Small intestine (tissue), 7 donors: ENCODE results near the gene RRBP1. TPM values are rescaled to one million over a fixed set of nuclear protein-coding genes. Genes with fewer than 3 reads are reported as not detected.

Experiments
- DNase-seq, 2 donors: peaks; one replicate each; pipeline versions ENCODE4 v3.0.0 to v3.0.0-alpha.2; 2013
- FAIRE-seq: peaks from 2 replicates; lab custom pipeline; 2012; peaks lifted over from hg19 to GRCh38; lab: Jason Lieb, UNC
- H3K27ac ChIP-seq, 3 donors: one replicate each; pipeline ENCODE4 v1.5.1; 2013; ENCODE audit warnings: low read length in 2 of 3, mild to moderate bottlenecking in 2 of 3, control low read depth in 1 of 3, inconsistent platforms in 1 of 3, low read depth in 1 of 3, moderate library complexity in 1 of 3
- H3K27me3 ChIP-seq, 3 donors: one replicate each; pipeline ENCODE4 v1.6.1; 2013; ENCODE audit warnings: low read length in 3 of 3, inconsistent platforms in 1 of 3; ENCODE audit not compliant: control insufficient read depth in 3 of 3, insufficient read depth in 3 of 3
- H3K36me3 ChIP-seq, 3 donors: one replicate each; pipeline ENCODE4 v1.6.1; 2013; ENCODE audit warnings: low read length in 3 of 3, inconsistent platforms in 1 of 3, low read depth in 1 of 3, mild to moderate bottlenecking in 1 of 3, moderate library complexity in 1 of 3; ENCODE audit not compliant: control insufficient read depth in 3 of 3, insufficient read depth in 2 of 3
- H3K4me1 ChIP-seq, 3 donors: one replicate each; pipeline ENCODE4 v1.6.1; 2013; ENCODE audit warnings: low read length in 2 of 3, inconsistent platforms in 1 of 3, low read depth in 1 of 3, mild to moderate bottlenecking in 1 of 3, moderate library complexity in 1 of 3; ENCODE audit not compliant: control insufficient read depth in 3 of 3, insufficient read depth in 2 of 3
- H3K4me3 ChIP-seq, 3 donors: one replicate each; pipeline ENCODE4 v1.5.1; 2013; ENCODE audit warnings: low read length in 3 of 3, control low read depth in 1 of 3, inconsistent platforms in 1 of 3, low read depth in 1 of 3, mild to moderate bottlenecking in 1 of 3, moderate library complexity in 1 of 3
- H3K9me3 ChIP-seq, 2 donors: one replicate each; pipeline ENCODE4 v1.6.1; 2013; ENCODE audit warnings: low read depth in 1 of 2, low read length in 1 of 2; ENCODE audit not compliant: control insufficient read depth in 2 of 2, insufficient read depth in 1 of 2
- WGBS, 3 donors: extraction: QIAGEN DNeasy Blood & Tissue Kit; methylation state at CpG; one replicate each; pipeline ENCODE4 v1.1.7; 2013; 5-methylcytosine and 5-hydroxymethylcytosine counted together
- polyA plus RNA-seq, 4 donors: library from polyadenylated mRNA; stranded (reverse) in 3 of 4; unstranded in 1 of 4; fragments of 200-250 nt in 3 of 4; fragments of 120-200 nt in 1 of 4; gene quantifications; one replicate each; pipeline versions ENCODE4 v1.2.1 to v1.2.3, GENCODE V29; 2013
- donor health status: healthy with polysubstance abuse.
- donor health status: control.
- donor health status: control.
- donor health status: Bipolar disorder and iron deficiency.
- donor health status: healthy.

The RRBP1 gene
- polyA plus RNA-seq, 4 donors = 45.2 to 232 (median 112) TPM

- Histone ChIP-seq H3K4me3 (no peak overlapping the region), H3K36me3 (no peaks in the 10 kb centered on the region), H3K27me3 (no peaks in the 10 kb centered on the region), H3K9me3 (peaks cover 0 to 7% of the 10 kb centered on the region in 2 donors), H3K27ac (no peak overlapping the region), H3K4me1 (peaks cover 0 to 15% (median 0%) of the 10 kb centered on the region in 3 donors)
- FAIRE-seq = no peak
- DNase-seq = no peak
- WGBS, 3 donors = 84 to 88% (median 87%) methylated on average over 13 of the region's 13 CpGs
Observed at GRCh38 chr20:17725094-17725835, 43.2 kb upstream of the RRBP1 start.

GRCh38 chr20:17723301-17723691 is 41.3 kb upstream of the RRBP1 start:
- WGBS, 3 donors = 90 to 96% (median 92%) methylated on average over 5 of the region's 5 CpGs
- no peaks in the 10 kb centered on the region for H3K36me3 ChIP-seq
- no peaks in the 10 kb centered on the region for H3K27me3 ChIP-seq
- H3K4me3 ChIP-seq = no peak overlapping the region
- H3K9me3 ChIP-seq = peaks cover 0 to 7% of the 10 kb centered on the region in 2 donors
- H3K4me1 ChIP-seq = peaks cover 0 to 15% (median 0%) of the 10 kb centered on the region in 3 donors
- no peak for FAIRE-seq
- DNase-seq = no peak
- no peak overlapping the region for H3K27ac ChIP-seq

GRCh38 chr20:17722493-17723300 is 40.7 kb upstream of the RRBP1 start:
- no peaks in the 10 kb centered on the region for H3K27me3 ChIP-seq
- no peak overlapping the region for H3K4me3 ChIP-seq
- DNase-seq (no peak), FAIRE-seq (no peak)
- H3K36me3 ChIP-seq = no peaks in the 10 kb centered on the region
- H3K9me3 ChIP-seq = peaks cover 0 to 7% of the 10 kb centered on the region in 2 donors
- H3K27ac ChIP-seq = peak overlapping the region in 1 of 3 donors; percentile 78
- peaks cover 0 to 15% (median 0%) of the 10 kb centered on the region in 3 donors for H3K4me1 ChIP-seq
- WGBS, 3 donors = 71 to 78% (median 72%) methylated on average over 14 of the region's 14 CpGs

- H3K27ac ChIP-seq = peak overlapping the region; percentile 62 to 79 (median 78)
- no peak overlapping the region for H3K4me3 ChIP-seq
Observed at GRCh38 chr20:17721802-17722486, 39.9 kb upstream of the RRBP1 start.

GRCh38 chr20:17720755-17721154 is 38.7 kb upstream of the RRBP1 start:
- no peak for DNase-seq
- FAIRE-seq = no peak
- whole genome bisulfite sequencing, 3 donors = 76 to 90% (median 87%) methylated on average over 4 of the region's 4 CpGs

More at GRCh38 chr20:17721802-17722486, 39.9 kb upstream of the RRBP1 start:
- DNase-seq (peak; percentile 80 to 86), FAIRE-seq (no peak)
- WGBS, 3 donors = 11 to 39% (median 20%) methylated on average over 6 of the region's 6 CpGs
- Histone ChIP-seq H3K9me3 (peaks cover 0 to 7% of the 10 kb centered on the region in 2 donors), H3K36me3 (no peaks in the 10 kb centered on the region), H3K27me3 (no peaks in the 10 kb centered on the region), H3K4me1 (peaks cover 0 to 15% (median 0%) of the 10 kb centered on the region in 3 donors)

GRCh38 chr20:17716331-17716730 is 34.3 kb upstream of the RRBP1 start:
- Histone ChIP-seq H3K36me3 (no peaks in the 10 kb centered on the region), H3K4me3 (no peak overlapping the region), H3K27me3 (no peaks in the 10 kb centered on the region), H3K9me3 (no peaks in the 10 kb centered on the region), H3K4me1 (peaks cover 0 to 2% (median 0%) of the 10 kb centered on the region in 3 donors), H3K27ac (no peak overlapping the region)
- 63 to 85% (median 71%) methylated on average over 7 of the region's 7 CpGs for WGBS, 3 donors
- FAIRE-seq (no peak), DNase-seq (no peak)

More at GRCh38 chr20:17720755-17721154, 38.7 kb upstream of the RRBP1 start:
- peaks cover 0 to 7% of the 10 kb centered on the region in 2 donors for H3K9me3 ChIP-seq
- H3K4me3 ChIP-seq = no peak overlapping the region
- H3K4me1 ChIP-seq = peaks cover 0 to 15% (median 0%) of the 10 kb centered on the region in 3 donors
- no peak overlapping the region for H3K27ac ChIP-seq
- no peaks in the 10 kb centered on the region for H3K36me3 ChIP-seq
- no peaks in the 10 kb centered on the region for H3K27me3 ChIP-seq

- H3K9me3 ChIP-seq = no peaks in the 10 kb centered on the region
- FAIRE-seq = no peak
- 82 to 88% (median 86%) methylated on average over 5 of the region's 5 CpGs for WGBS, 3 donors
Observed at GRCh38 chr20:17715075-17715474, 33.0 kb upstream of the RRBP1 start.

GRCh38 chr20:17714597-17714996 is 32.6 kb upstream of the RRBP1 start:
- no peak for FAIRE-seq
- Histone ChIP-seq H3K4me3 (no peak overlapping the region), H3K27ac (no peak overlapping the region), H3K36me3 (no peaks in the 10 kb centered on the region), H3K4me1 (peaks cover 0 to 20% (median 4%) of the 10 kb centered on the region in 3 donors), H3K9me3 (no peaks in the 10 kb centered on the region), H3K27me3 (no peaks in the 10 kb centered on the region)
- no peak for DNase-seq
- WGBS, 3 donors = 79 to 89% (median 80%) methylated on average over 1 of the region's 1 CpG

More at GRCh38 chr20:17715075-17715474, 33.0 kb upstream of the RRBP1 start:
- no peak overlapping the region for H3K27ac ChIP-seq
- DNase-seq = no peak
- no peaks in the 10 kb centered on the region for H3K36me3 ChIP-seq
- H3K4me3 ChIP-seq = no peak overlapping the region
- H3K27me3 ChIP-seq = no peaks in the 10 kb centered on the region
- H3K4me1 ChIP-seq = peaks cover 0 to 15% (median 4%) of the 10 kb centered on the region in 3 donors
